ENCODE measurements around the gene SRL. TPM values are rescaled to one million over a fixed set of nuclear protein-coding genes. Genes with fewer than 3 reads are reported as not detected.

Gene SRL
- total and polyA plus RNA-seq, 2 of the 13 experiments (the other 11 are each of a cell fraction or from before 2014, with no cell fraction given), result 0.05 TPM; not detected in 1

DNA sequence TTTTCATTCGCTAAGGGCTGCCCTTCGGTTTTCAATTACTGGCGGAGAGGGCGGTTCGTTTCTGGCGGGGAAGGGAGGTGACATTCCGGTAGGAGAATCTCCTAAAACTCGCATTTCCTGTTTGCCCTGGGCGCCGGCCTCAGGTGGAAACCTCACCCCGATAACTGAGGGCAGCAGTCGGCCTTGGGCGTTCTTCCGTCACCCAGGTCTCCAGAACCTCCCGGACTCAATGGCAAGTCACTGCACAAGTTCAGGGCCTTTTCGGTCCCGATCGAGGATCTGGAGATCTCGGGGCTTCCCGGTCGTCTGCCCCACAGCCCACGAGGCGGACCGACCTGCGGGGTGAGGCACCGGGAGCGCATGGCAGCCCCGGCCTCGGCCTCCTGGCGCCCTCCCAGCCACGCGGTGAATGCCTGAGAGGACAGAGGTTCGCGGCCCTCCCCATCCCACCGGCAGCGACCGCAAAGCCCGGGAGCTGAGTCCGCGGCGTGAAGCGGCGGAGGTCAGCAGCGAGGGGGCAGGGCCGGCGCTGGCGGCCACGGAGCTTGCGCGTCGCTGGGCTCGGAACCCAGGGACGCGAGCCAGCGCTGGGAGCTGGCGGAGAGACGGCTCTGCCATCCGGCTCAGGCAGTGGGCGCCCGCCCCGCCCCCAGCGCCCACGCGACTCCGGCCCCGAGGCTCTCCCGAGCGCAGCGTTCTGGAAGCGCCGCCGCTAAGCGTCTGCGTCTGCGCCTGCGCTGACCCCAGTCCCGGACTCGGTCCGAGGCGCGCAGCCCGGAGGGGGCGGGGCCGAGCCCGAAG lies 58.4 kb downstream of the SRL start (continued):
- no peak for TF ChIP-seq FOXO4 (CRISPR knock-in tag; conservative IDR thresholded peaks at IDR 0.05)
- peak; percentile 14; the same call in 1 of the 2 replicates for TF ChIP-seq FOXP4 (CRISPR knock-in tag; IDR thresholded peaks at IDR 0.05)
- peak; percentile 62; the same call in 1 of the 2 replicates for TF ChIP-seq DRAP1 (CRISPR knock-in tag; IDR thresholded peaks at IDR 0.05)
- TF ChIP-seq, protein P1, sequence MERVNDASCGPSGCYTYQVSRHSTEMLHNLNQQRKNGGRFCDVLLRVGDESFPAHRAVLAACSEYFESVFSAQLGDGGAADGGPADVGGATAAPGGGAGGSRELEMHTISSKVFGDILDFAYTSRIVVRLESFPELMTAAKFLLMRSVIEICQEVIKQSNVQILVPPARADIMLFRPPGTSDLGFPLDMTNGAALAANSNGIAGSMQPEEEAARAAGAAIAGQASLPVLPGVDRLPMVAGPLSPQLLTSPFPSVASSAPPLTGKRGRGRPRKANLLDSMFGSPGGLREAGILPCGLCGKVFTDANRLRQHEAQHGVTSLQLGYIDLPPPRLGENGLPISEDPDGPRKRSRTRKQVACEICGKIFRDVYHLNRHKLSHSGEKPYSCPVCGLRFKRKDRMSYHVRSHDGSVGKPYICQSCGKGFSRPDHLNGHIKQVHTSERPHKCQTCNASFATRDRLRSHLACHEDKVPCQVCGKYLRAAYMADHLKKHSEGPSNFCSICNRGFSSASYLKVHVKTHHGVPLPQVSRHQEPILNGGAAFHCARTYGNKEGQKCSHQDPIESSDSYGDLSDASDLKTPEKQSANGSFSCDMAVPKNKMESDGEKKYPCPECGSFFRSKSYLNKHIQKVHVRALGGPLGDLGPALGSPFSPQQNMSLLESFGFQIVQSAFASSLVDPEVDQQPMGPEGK (CRISPR knock-in tag; IDR thresholded peaks at IDR 0.05), result no peak
- no peak for TF ChIP-seq ZBTB21 (CRISPR knock-in tag; IDR thresholded peaks at IDR 0.05)
- no peak for TF ChIP-seq NFE2 (CRISPR knock-in tag; IDR thresholded peaks at IDR 0.05)
- TF ChIP-seq, protein P2, sequence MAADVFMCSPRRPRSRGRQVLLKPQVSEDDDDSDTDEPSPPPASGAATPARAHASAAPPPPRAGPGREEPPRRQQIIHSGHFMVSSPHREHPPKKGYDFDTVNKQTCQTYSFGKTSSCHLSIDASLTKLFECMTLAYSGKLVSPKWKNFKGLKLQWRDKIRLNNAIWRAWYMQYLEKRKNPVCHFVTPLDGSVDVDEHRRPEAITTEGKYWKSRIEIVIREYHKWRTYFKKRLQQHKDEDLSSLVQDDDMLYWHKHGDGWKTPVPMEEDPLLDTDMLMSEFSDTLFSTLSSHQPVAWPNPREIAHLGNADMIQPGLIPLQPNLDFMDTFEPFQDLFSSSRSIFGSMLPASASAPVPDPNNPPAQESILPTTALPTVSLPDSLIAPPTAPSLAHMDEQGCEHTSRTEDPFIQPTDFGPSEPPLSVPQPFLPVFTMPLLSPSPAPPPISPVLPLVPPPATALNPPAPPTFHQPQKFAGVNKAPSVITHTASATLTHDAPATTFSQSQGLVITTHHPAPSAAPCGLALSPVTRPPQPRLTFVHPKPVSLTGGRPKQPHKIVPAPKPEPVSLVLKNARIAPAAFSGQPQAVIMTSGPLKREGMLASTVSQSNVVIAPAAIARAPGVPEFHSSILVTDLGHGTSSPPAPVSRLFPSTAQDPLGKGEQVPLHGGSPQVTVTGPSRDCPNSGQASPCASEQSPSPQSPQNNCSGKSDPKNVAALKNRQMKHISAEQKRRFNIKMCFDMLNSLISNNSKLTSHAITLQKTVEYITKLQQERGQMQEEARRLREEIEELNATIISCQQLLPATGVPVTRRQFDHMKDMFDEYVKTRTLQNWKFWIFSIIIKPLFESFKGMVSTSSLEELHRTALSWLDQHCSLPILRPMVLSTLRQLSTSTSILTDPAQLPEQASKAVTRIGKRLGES (CRISPR knock-in tag; IDR thresholded peaks at IDR 0.05; ENCODE audit: borderline replicate concordance), result no peak
- peak; percentile 72 for TF ChIP-seq ZNF18 (CRISPR knock-in tag; IDR thresholded peaks at IDR 0.05; ENCODE audit: insufficient replicate concordance)
- TF ChIP-seq ZNF251 (CRISPR knock-in tag; IDR thresholded peaks at IDR 0.05), result no peak
- TF ChIP-seq SMARCC2 (IDR thresholded peaks at IDR 0.05), result no peak
- TF ChIP-seq ZSCAN30 (CRISPR knock-in tag; IDR thresholded peaks at IDR 0.05), result no peak
- TF ChIP-seq EP300 (IDR thresholded peaks at IDR 0.05; ENCODE audit: low read depth in 2 of 2, low read length in 2 of 2), result 0 out of 4 replicates have a peak, but pooled peaks of 1 of the 2 experiments have one; percentile 2
- TF ChIP-seq EP300 (CRISPR knock-in tag; IDR thresholded peaks at IDR 0.05; ENCODE audit: borderline replicate concordance), result 0 out of 2 replicates have a peak, but pooled peaks have one; percentile 10
- TF ChIP-seq ZNF879 (CRISPR knock-in tag; IDR thresholded peaks at IDR 0.05), result no peak
- no peak for TF ChIP-seq RBM22 (optimal IDR thresholded peaks at IDR 0.05; ENCODE audit: low read length)
- peak; percentile 38 for TF ChIP-seq TEAD3 (CRISPR knock-in tag; optimal IDR thresholded peaks at IDR 0.05; ENCODE audit: borderline replicate concordance)
- no peak for TF ChIP-seq ZNF562 (CRISPR knock-in tag; IDR thresholded peaks at IDR 0.05; ENCODE audit: borderline replicate concordance)
- TF ChIP-seq ZNF629 (CRISPR knock-in tag; conservative IDR thresholded peaks at IDR 0.05), result no peak
- TF ChIP-seq MAFG (CRISPR knock-in tag; IDR thresholded peaks at IDR 0.05), result no peak

Measured in HepG2 (cell line).